Body of pancreas (tissue), 4 donors: ENCODE data around the gene GRIK4. TPM values are rescaled to one million over a fixed set of nuclear protein-coding genes. Genes with fewer than 3 reads are reported as not detected.
A peak's percentile ranks its signal among the peaks of the same experiment; 100 is the strongest.

Experiments used
- ATAC-seq: fragments of 150-250 bp; one replicate; pipeline ENCODE4 v1.9.1; 2016
- DNase-seq, 4 donors: peaks; one replicate each; pipeline ENCODE4 v3.0.0-alpha.2; 2019
- H3K27ac ChIP-seq, 4 donors: fragments of 200-600 bp; sonication (generic); 1 replicate in 3 of 4; 2 replicates in 1 of 4; pipeline versions ENCODE4 v1.5.1 to v1.6.1; 2016 to 2019; ENCODE audit warnings: mild to moderate bottlenecking in 1 of 4, mixed read lengths in 1 of 4, moderate library complexity in 1 of 4
- H3K27me3 ChIP-seq, 2 donors: fragments of 200-600 bp; sonication (generic); one replicate each; pipeline ENCODE4 v1.6.0; 2016; ENCODE audit warnings: mild to moderate bottlenecking in 1 of 2
- H3K36me3 ChIP-seq, 2 donors: fragments of 200-600 bp; sonication (generic); replicated peaks in 1 of 2; 2 replicates each; pipeline ENCODE4 v1.5.1; 2016; ENCODE audit warnings: low read depth in 2 of 2; ENCODE audit not compliant: insufficient read depth in 1 of 2
- H3K4me1 ChIP-seq: fragments of 200-600 bp; sonication (generic); one replicate; pipeline ENCODE4 v1.6.0; 2016
- H3K4me3 ChIP-seq, 2 donors: fragments of 200-600 bp; sonication (generic); 1 replicate in 1 of 2; 2 replicates in 1 of 2; pipeline ENCODE4 v1.5.1; 2016 to 2019
- H3K9me3 ChIP-seq, 3 donors: fragments of 200-600 bp; sonication (generic); 1 replicate in 2 of 3; 2 replicates in 1 of 3; pipeline ENCODE4 v1.5.1; 2016
- POLR2A ChIP-seq, 3 donors: fragments of 450-650 bp; IDR thresholded peaks; one replicate each; pipeline ENCODE4 v1.6.1; 2016; ENCODE audit warnings: antibody characterized with exemption in 3 of 3, mild to moderate bottlenecking in 2 of 3
- WGBS, 2 donors: methylation state at CpG; one replicate each; pipeline ENCODE4 v1.1.5; 2017; 5-methylcytosine and 5-hydroxymethylcytosine counted together
- intact Hi-C: fragments of 100-400 bp; cut with DNase I; formaldehyde crosslinking; loops from one replicate; pipeline ENCODE4 v1.15.1; 2023
- total RNA-seq, 2 donors: library from RNA; depleted of rRNA; stranded (reverse); fragments of >200 nt; gene quantifications; one replicate each; pipeline ENCODE4 v1.1.0, GENCODE V29; 2016
- TF ChIP-seq, protein P1 (sequence below), 7 experiments: fragments of 450-650 bp in 4 of 7; fragments of 200-600 bp in 3 of 7; sonication (generic) in 3 of 7; IDR thresholded peaks; one replicate each; pipeline ENCODE4 v1.5.1; 2016 to 2019; ENCODE audit warnings: antibody characterized with exemption in 7 of 7

Gene GRIK4
- total RNA-seq, 2 donors from 2014 or later: not detected

DNA sequence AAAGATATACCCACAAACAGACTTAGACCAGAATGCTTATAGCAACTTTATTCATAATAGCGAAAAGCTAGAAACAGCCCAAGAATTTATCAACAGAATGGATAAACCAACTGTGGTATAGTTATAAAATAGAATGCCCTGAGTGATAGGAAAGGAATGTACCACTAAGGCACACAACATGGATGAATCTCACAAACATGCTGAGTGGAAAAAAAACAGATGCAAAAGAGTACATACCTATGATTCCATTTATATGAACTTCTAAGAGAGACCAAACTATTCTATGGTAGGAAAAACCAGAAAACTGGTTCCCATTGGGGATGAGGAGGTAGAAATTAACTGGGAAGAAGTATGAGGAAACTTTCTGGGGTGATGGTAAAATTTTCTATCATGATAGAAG, 40.4 kb upstream of the GRIK4 start:
- no peaks in the 10 kb centered on the region for H3K9me3 ChIP-seq
- peaks cover 14 to 27% of the 10 kb centered on the region in 2 donors for H3K36me3 ChIP-seq
- intact Hi-C loops: no loop called here
- WGBS, 2 donors: 88 to 92% methylated on average over 1 of the region's 1 CpG
- no peak overlapping the region for H3K27ac ChIP-seq
- H3K4me1 ChIP-seq: no peaks in the 10 kb centered on the region
- H3K27me3 ChIP-seq: no peaks in the 10 kb centered on the region
- ATAC-seq (no peak), DNase-seq (no peak)
- H3K4me3 ChIP-seq: no peak overlapping the region
- no peak for TF ChIP-seq POLR2A (IDR thresholded peaks at IDR 0.05)
- TF ChIP-seq, protein P1, sequence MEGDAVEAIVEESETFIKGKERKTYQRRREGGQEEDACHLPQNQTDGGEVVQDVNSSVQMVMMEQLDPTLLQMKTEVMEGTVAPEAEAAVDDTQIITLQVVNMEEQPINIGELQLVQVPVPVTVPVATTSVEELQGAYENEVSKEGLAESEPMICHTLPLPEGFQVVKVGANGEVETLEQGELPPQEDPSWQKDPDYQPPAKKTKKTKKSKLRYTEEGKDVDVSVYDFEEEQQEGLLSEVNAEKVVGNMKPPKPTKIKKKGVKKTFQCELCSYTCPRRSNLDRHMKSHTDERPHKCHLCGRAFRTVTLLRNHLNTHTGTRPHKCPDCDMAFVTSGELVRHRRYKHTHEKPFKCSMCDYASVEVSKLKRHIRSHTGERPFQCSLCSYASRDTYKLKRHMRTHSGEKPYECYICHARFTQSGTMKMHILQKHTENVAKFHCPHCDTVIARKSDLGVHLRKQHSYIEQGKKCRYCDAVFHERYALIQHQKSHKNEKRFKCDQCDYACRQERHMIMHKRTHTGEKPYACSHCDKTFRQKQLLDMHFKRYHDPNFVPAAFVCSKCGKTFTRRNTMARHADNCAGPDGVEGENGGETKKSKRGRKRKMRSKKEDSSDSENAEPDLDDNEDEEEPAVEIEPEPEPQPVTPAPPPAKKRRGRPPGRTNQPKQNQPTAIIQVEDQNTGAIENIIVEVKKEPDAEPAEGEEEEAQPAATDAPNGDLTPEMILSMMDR (IDR thresholded peaks at IDR 0.05): no peak

DNA sequence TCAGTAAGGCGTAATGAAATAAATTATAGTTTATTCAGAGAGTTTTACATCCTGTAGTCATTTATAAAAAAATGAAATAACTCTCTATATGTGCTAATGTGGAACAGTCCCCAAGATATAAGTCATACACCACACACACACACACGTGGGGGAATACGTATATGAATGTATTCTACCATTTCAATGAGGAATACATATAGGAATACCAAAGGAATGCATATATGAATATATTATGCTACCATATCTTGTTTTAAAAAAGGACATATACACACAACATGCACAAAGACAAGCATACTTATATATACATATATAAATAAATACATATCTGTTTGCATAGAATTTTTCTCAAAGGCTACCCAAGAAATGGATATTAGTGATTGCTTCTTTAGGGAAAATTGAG, 39.6 kb upstream of the GRIK4 start:
- Histone ChIP-seq H3K27ac (no peak overlapping the region), H3K4me1 (no peaks in the 10 kb centered on the region), H3K36me3 (peaks cover 14 to 28% of the 10 kb centered on the region in 2 donors), H3K9me3 (no peaks in the 10 kb centered on the region), H3K27me3 (no peaks in the 10 kb centered on the region), H3K4me3 (no peak overlapping the region)
- TF ChIP-seq, protein P1 (IDR thresholded peaks at IDR 0.05): no peak
- no peak for TF ChIP-seq POLR2A (IDR thresholded peaks at IDR 0.05)
- intact Hi-C loops: no loop called here
- DNase-seq (no peak), ATAC-seq (no peak)
- 94% methylated on average over 3 of the region's 3 CpGs for WGBS, 2 donors

DNA sequence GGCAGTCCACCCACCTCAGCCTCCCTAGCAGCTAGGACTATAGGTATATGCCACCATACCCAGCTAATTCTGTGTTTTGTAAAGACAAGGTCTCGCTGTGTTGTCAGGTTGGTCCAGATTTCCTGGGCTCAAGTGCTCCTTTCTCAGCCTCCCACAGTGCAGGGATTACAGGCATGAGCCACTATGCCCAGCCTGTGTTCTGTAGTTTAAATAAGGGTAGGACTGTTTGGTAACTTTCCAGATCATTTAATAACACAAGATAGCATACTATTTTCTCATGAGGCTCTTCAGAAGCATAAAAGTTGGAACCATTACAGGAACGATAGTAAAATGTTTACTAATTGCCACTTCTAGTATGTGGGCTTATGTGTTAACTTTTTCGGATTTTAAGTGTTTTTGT, 38.0 kb upstream of the GRIK4 start:
- WGBS, 2 donors: 85 to 95% methylated on average over 3 of the region's 3 CpGs
- ATAC-seq: no peak

DNA sequence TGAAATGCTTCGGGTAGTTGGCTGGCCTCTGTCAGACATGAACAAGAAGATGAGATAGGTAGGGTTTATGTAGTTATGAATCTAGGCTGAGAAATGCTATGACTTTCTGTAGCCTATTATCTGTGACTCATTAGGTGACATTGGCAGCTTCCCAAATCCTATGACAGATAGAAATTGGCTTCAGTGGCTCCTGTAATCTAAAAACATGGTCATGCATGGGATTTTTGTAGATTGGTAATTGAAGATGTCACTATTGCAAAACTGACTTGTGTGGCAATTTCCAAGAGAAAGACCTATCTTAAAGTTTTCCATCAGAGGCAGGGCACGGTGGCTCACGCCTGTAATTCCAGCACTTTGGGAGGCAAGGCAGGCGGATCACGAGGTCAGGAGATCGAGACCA, 29.4 kb upstream of the GRIK4 start:
- DNase-seq (peak in 1 of 4 donors; percentile 8), ATAC-seq (peak; percentile 47)
- TF ChIP-seq POLR2A (IDR thresholded peaks at IDR 0.05): no peak
- TF ChIP-seq, protein P1 (IDR thresholded peaks at IDR 0.05): no peak
- H3K27ac ChIP-seq: no peak overlapping the region
- H3K36me3 ChIP-seq: peaks cover 0 to 32% of the 10 kb centered on the region in 2 donors
- no peaks in the 10 kb centered on the region for H3K9me3 ChIP-seq
- no peaks in the 10 kb centered on the region for H3K27me3 ChIP-seq
- H3K4me3 ChIP-seq: no peak overlapping the region
- H3K4me1 ChIP-seq: no peaks in the 10 kb centered on the region
- 87 to 96% methylated on average over 6 of the region's 6 CpGs for WGBS, 2 donors
- intact Hi-C loops: no loop called here

More for the DNA sequence above, 38.0 kb upstream of the GRIK4 start:
- Histone ChIP-seq H3K4me1 (no peaks in the 10 kb centered on the region), H3K27me3 (no peaks in the 10 kb centered on the region), H3K9me3 (no peaks in the 10 kb centered on the region), H3K4me3 (no peak overlapping the region), H3K36me3 (peaks cover 6 to 30% of the 10 kb centered on the region in 2 donors), H3K27ac (no peak overlapping the region)
- intact Hi-C loops: no loop called here
- no peak for TF ChIP-seq POLR2A (IDR thresholded peaks at IDR 0.05)
- TF ChIP-seq, protein P1 (IDR thresholded peaks at IDR 0.05): no peak
- no peak for DNase-seq

DNA sequence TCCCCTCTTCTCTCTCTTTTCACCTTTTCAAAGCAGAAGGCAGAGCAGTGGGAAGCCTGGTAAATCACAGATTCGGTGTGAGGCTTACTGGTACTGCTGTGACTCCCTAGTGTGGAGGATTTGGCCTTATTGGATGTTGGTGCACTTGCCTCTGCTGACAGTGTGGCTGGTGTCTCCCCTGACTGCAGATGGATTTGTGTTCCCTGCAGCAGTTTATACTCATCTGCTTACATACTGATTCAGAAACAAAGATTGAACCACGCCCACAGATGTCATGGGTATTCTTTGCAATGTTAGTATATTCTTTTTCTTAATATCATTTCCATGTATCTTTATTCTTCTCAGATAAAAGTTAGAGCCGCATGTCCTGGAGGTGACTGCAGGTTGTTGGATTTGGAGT, 26.8 kb upstream of the GRIK4 start:
- WGBS, 2 donors: 78 to 80% methylated on average over 3 of the region's 3 CpGs
- DNase-seq: no peak
- ATAC-seq: no peak
- H3K27me3 ChIP-seq: no peaks in the 10 kb centered on the region
- intact Hi-C loops: no loop called here
- H3K4me1 ChIP-seq: no peaks in the 10 kb centered on the region
- peaks cover 0 to 17% of the 10 kb centered on the region in 2 donors for H3K36me3 ChIP-seq
- TF ChIP-seq, protein P1 (IDR thresholded peaks at IDR 0.05): no peak
- TF ChIP-seq POLR2A (IDR thresholded peaks at IDR 0.05): no peak
- no peak overlapping the region for H3K4me3 ChIP-seq
- H3K27ac ChIP-seq: no peak overlapping the region
- H3K9me3 ChIP-seq: no peaks in the 10 kb centered on the region
